Endothelial cell (in vitro differentiated cells): ENCODE measurements around the gene UNK. TPM values are rescaled to one million over a fixed set of nuclear protein-coding genes. Genes with fewer than 3 reads are reported as not detected.

Experiments used
- DNase-seq: peaks from one replicate; pipeline ENCODE4 v3.0.0; 2021; ENCODE audit warnings: low spot score
- H3K27ac Mint-ChIP-seq: one replicate; pipeline ENCODE4 v1.8.0; 2021; ENCODE audit warnings: mixed read lengths, inconsistent platforms; ENCODE audit not compliant: unreplicated experiment
- H3K27me3 Mint-ChIP-seq: one replicate; pipeline ENCODE4 v1.8.0; 2021; ENCODE audit warnings: mild to moderate bottlenecking, moderate library complexity, mixed read lengths, inconsistent platforms; ENCODE audit not compliant: unreplicated experiment
- H3K36me3 Mint-ChIP-seq: one replicate; pipeline ENCODE4 v1.8.0; 2021; ENCODE audit warnings: mild to moderate bottlenecking, low read depth, mixed read lengths, inconsistent platforms; ENCODE audit not compliant: unreplicated experiment
- H3K4me1 Mint-ChIP-seq: one replicate; pipeline ENCODE4 v1.8.0; 2021; ENCODE audit warnings: mild to moderate bottlenecking, mixed read lengths, inconsistent platforms; ENCODE audit not compliant: unreplicated experiment
- H3K4me3 Mint-ChIP-seq: one replicate; pipeline ENCODE4 v1.8.0; 2021; ENCODE audit warnings: mild to moderate bottlenecking, mixed read lengths, inconsistent platforms; ENCODE audit not compliant: unreplicated experiment
- H3K9me3 Mint-ChIP-seq: one replicate; pipeline ENCODE4 v1.8.0; 2021; ENCODE audit warnings: mixed read lengths, inconsistent platforms; ENCODE audit not compliant: unreplicated experiment
- total RNA-seq: library from RNA; stranded (reverse); fragmentation: NEBNext Ultra II Directional; extraction: Animal tissue kit (Norgen Biotek cat#: 25700); gene quantifications from one replicate; pipeline ENCODE4 v1.2.1, GENCODE V29; 2021; ENCODE audit not compliant: unreplicated experiment
- TF ChIP-seq, protein P1 (sequence below): fragments of 200-600 bp; sonication (generic); IDR thresholded peaks from one replicate; pipeline ENCODE4 v1.5.0; 2021; ENCODE audit warnings: antibody characterized with exemption; ENCODE audit not compliant: unreplicated experiment

UNK gene
- total RNA-seq, 1 donor from 2014 or later, result 28.8 TPM

- Mint-ChIP-seq H3K9me3 (no peaks in the 10 kb centered on the region), H3K27me3 (peaks cover 10% of the 10 kb centered on the region), H3K36me3 (peaks cover 5% of the 10 kb centered on the region), H3K4me1 (peaks cover 11% of the 10 kb centered on the region), H3K4me3 (no peak overlapping the region), H3K27ac (no peak overlapping the region)
- TF ChIP-seq, protein P1, sequence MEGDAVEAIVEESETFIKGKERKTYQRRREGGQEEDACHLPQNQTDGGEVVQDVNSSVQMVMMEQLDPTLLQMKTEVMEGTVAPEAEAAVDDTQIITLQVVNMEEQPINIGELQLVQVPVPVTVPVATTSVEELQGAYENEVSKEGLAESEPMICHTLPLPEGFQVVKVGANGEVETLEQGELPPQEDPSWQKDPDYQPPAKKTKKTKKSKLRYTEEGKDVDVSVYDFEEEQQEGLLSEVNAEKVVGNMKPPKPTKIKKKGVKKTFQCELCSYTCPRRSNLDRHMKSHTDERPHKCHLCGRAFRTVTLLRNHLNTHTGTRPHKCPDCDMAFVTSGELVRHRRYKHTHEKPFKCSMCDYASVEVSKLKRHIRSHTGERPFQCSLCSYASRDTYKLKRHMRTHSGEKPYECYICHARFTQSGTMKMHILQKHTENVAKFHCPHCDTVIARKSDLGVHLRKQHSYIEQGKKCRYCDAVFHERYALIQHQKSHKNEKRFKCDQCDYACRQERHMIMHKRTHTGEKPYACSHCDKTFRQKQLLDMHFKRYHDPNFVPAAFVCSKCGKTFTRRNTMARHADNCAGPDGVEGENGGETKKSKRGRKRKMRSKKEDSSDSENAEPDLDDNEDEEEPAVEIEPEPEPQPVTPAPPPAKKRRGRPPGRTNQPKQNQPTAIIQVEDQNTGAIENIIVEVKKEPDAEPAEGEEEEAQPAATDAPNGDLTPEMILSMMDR, result no peak
- no peak for DNase-seq
Measured at GRCh38 chr17:75836605-75837004, 52.0 kb downstream of the UNK start.

- Mint-ChIP-seq H3K4me1 (peaks cover 6% of the 10 kb centered on the region), H3K27ac (no peak overlapping the region), H3K36me3 (peaks cover 5% of the 10 kb centered on the region), H3K27me3 (peaks cover 12% of the 10 kb centered on the region), H3K4me3 (no peak overlapping the region), H3K9me3 (no peaks in the 10 kb centered on the region)
- TF ChIP-seq, protein P1, result no peak
- DNase-seq, result no peak
Measured at GRCh38 chr17:75837899-75838298, 53.3 kb downstream of the UNK start.

DNA sequence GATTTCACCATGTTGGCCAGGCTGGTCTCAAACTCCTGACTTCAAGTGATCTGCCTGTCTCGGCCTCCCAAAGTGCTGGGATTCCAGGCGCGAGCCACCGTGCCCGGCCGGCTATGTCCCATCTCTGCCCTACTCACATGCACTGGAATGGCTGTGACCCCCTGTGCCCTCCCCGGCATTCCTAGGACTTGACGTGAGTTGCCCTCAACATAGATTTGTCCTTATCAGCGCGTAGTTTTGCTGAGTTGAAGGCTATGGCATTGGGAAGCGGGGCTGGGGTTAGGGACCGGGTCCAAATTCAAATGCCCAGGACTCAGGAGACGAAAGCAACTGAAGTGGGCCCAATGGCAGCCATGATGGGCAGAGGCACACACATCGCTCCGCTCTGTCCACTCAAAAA is 53.8 kb downstream of the UNK start:
- no peak overlapping the region for H3K27ac Mint-ChIP-seq
- H3K9me3 Mint-ChIP-seq, result no peaks in the 10 kb centered on the region

GRCh38 chr17:75839942-75840798 is 55.6 kb downstream of the UNK start:
- peaks cover 2% of the 10 kb centered on the region for H3K4me1 Mint-ChIP-seq
- no peak for DNase-seq
- no peaks in the 10 kb centered on the region for H3K9me3 Mint-ChIP-seq
- TF ChIP-seq, protein P1, result no peak
- H3K27me3 Mint-ChIP-seq, result peaks cover 6% of the 10 kb centered on the region
- H3K4me3 Mint-ChIP-seq, result no peak overlapping the region
- H3K36me3 Mint-ChIP-seq, result no peaks in the 10 kb centered on the region
- H3K27ac Mint-ChIP-seq, result no peak overlapping the region

More for the DNA sequence above, 53.8 kb downstream of the UNK start:
- no peak overlapping the region for H3K4me3 Mint-ChIP-seq
- peaks cover 1% of the 10 kb centered on the region for H3K4me1 Mint-ChIP-seq
- TF ChIP-seq, protein P1, result no peak
- no peak for DNase-seq
- H3K36me3 Mint-ChIP-seq, result peaks cover under 1% of the 10 kb centered on the region
- H3K27me3 Mint-ChIP-seq, result peaks cover 11% of the 10 kb centered on the region

GRCh38 chr17:75840799-75841164 is 56.2 kb downstream of the UNK start:
- Mint-ChIP-seq H3K4me3 (no peak overlapping the region), H3K36me3 (no peaks in the 10 kb centered on the region), H3K27me3 (peaks cover 6% of the 10 kb centered on the region), H3K4me1 (peaks cover 8% of the 10 kb centered on the region), H3K9me3 (no peaks in the 10 kb centered on the region), H3K27ac (no peak overlapping the region)
- no peak for DNase-seq
- TF ChIP-seq, protein P1, result no peak
